ENCODE results near the gene METTL25B. TPM values are rescaled to one million over a fixed set of nuclear protein-coding genes. Genes with fewer than 3 reads are reported as not detected.

METTL25B gene
- total and polyA plus RNA-seq, 2 donors (not counting 1 experiment from before 2014, with no cell fraction given), result 78.3 to 81.1 TPM

DNA sequence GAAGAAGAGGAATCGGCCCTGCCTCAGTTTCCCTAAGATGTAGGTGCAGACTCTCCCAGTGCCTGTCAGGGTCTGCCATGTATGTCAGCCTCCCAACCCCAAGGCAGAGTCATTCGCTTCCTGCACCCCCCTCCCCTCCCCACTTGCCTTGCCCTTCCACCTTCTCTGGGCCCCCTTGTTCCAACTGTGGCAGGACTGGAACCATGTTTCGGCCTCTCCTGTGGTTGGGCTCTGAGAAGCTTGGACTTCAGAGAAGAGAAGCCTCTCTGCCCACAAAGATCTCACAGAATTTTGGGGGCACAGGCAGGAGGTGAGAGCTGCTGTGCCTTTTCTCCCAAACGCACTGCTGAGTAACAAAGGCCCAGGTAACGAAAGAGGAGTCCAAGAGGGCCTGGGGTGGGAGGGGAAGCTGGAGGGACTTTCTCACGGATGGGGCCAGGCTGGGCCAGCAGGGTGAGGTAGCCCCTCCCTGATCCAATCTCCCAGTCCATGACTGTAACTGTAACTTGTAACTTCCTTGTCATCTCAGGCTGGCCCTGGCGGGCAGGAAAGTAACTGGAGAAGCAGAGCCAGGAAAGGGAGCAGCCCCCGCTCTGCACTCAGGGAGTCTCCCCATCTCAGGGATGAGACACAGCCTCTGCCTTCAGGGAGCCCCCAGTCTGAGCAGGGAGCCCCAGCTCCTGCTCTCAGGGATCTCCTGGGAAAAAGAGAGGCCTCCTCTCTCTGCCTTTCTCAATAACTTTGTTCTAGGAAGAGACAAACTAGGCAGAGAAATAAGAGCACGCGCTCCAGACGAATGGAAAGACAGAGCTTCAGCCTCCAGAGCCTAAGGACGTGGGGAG, 34.2 kb upstream of the METTL25B start:
- H3K4me2 ChIP-seq (replicated peaks; ENCODE audit: low read depth, low read length, poor library complexity, severe bottlenecking), result no peak overlapping the region
- no peaks in the 10 kb centered on the region for H3K79me2 ChIP-seq (ENCODE audit: control insufficient read depth, insufficient read depth, low read length)
- no peaks in the 10 kb centered on the region for H3K9me3 Mint-ChIP-seq (ENCODE audit: insufficient read depth)
- peaks cover 16% of the 10 kb centered on the region for H3K4me1 Mint-ChIP-seq
- 90% methylated on average over 11 of the region's 12 CpGs for WGBS (ENCODE audit: insufficient coverage)
- H3K9me3 ChIP-seq (ENCODE audit: control extremely low read depth in 1 of 3, control insufficient read depth in 2 of 3, insufficient read depth in 1 of 3, low read length in 2 of 3), result peaks cover 0 to 3% (median 0%) of the 10 kb centered on the region in 3 donors
- intact Hi-C loops (cut with micrococcal nuclease), result no loop called here
- peaks cover 9 to 19% of the 10 kb centered on the region in 2 donors for H3K4me1 ChIP-seq (ENCODE audit: control insufficient read depth in 2 of 2, insufficient read depth in 2 of 2, low read length in 2 of 2)
- H3K4me3 ChIP-seq (ENCODE audit: control extremely low read depth in 1 of 5, extremely low read depth in 1 of 5, insufficient read depth in 1 of 5, low read depth in 2 of 5, low read length in 4 of 5), result no peak overlapping the region
- H3K9ac ChIP-seq (ENCODE audit: low read length), result no peak overlapping the region
- no peak overlapping the region for H3K27ac ChIP-seq (ENCODE audit: low read length in 2 of 2)
- no peaks in the 10 kb centered on the region for H3K36me3 ChIP-seq (replicated peaks in 1 of 2; ENCODE audit: control extremely low read depth in 1 of 2, control insufficient read depth in 1 of 2, extremely low read depth in 1 of 2, insufficient read depth in 2 of 2, low read length in 1 of 2)
- DNase-seq (no peak), ATAC-seq (ENCODE audit: low read depth) (no peak)
- H3K27me3 ChIP-seq (replicated peaks in 1 of 4; ENCODE audit: control extremely low read depth in 1 of 4, control insufficient read depth in 3 of 4, insufficient read depth in 4 of 4, low read length in 3 of 4), result peaks cover 0 to 70% (median 33%) of the 10 kb centered on the region in 4 experiments
- ChIA-PET POLR2A (no interaction called here), CTCF (interaction anchor here (1.5 kb wide), 1 partner anchor 31 kb away, joined by 3 read pairs; no protein-coding TSS in a partner anchor)
- no peak overlapping the region for H3K4me3 Mint-ChIP-seq
- no peaks in the 10 kb centered on the region for H4K20me1 ChIP-seq (ENCODE audit: control insufficient read depth, insufficient read depth, low read length, poor library complexity, severe bottlenecking)
- TF ChIP-seq, protein P1, sequence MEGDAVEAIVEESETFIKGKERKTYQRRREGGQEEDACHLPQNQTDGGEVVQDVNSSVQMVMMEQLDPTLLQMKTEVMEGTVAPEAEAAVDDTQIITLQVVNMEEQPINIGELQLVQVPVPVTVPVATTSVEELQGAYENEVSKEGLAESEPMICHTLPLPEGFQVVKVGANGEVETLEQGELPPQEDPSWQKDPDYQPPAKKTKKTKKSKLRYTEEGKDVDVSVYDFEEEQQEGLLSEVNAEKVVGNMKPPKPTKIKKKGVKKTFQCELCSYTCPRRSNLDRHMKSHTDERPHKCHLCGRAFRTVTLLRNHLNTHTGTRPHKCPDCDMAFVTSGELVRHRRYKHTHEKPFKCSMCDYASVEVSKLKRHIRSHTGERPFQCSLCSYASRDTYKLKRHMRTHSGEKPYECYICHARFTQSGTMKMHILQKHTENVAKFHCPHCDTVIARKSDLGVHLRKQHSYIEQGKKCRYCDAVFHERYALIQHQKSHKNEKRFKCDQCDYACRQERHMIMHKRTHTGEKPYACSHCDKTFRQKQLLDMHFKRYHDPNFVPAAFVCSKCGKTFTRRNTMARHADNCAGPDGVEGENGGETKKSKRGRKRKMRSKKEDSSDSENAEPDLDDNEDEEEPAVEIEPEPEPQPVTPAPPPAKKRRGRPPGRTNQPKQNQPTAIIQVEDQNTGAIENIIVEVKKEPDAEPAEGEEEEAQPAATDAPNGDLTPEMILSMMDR (IDR thresholded peaks at IDR 0.05), result no peak
- TF ChIP-seq EZH2 (IDR thresholded peaks at IDR 0.05; ENCODE audit: borderline replicate concordance, insufficient read depth, low read depth, low read length, poor library complexity, severe bottlenecking), result no peak
- no peak overlapping the region for H3K27ac Mint-ChIP-seq
- no peak overlapping the region for H2AFZ ChIP-seq (ENCODE audit: insufficient read depth, low read depth, low read length, poor library complexity, severe bottlenecking)
- peaks cover 64% of the 10 kb centered on the region for H3K27me3 Mint-ChIP-seq

DNA sequence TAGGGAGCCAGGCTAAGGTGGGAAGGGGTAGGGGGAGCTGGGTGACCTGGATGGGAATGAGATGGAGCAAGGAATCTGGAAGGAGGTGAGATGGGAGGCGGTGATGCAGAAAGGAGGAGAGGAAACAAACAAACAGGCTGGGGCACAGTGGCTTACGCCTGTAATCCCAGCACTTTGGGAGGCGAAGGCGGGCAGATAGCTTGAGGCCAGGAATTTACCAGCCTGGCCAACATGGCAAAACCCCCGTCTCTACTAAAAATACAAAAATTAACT, 33.6 kb upstream of the METTL25B start:
- POLR2A ChIA-PET, result no interaction called here
- CTCF ChIA-PET, result interaction anchor here (1.5 kb wide), 1 partner anchor 31 kb away, joined by 3 read pairs; no protein-coding TSS in a partner anchor
- H4K20me1 ChIP-seq (ENCODE audit: control insufficient read depth, insufficient read depth, low read length, poor library complexity, severe bottlenecking), result no peaks in the 10 kb centered on the region
- peaks cover 63% of the 10 kb centered on the region for H3K27me3 Mint-ChIP-seq
- H3K27ac ChIP-seq (ENCODE audit: low read length in 2 of 2), result no peak overlapping the region
- no peak overlapping the region for H3K4me2 ChIP-seq (replicated peaks; ENCODE audit: low read depth, low read length, poor library complexity, severe bottlenecking)
- peaks cover 0 to 3% (median 0%) of the 10 kb centered on the region in 3 donors for H3K9me3 ChIP-seq (ENCODE audit: control extremely low read depth in 1 of 3, control insufficient read depth in 2 of 3, insufficient read depth in 1 of 3, low read length in 2 of 3)
- no peak overlapping the region for H3K27ac Mint-ChIP-seq
- peaks cover 14% of the 10 kb centered on the region for H3K4me1 Mint-ChIP-seq
- no peak overlapping the region for H3K4me3 Mint-ChIP-seq
- no peak overlapping the region for H3K9ac ChIP-seq (ENCODE audit: low read length)
- intact Hi-C loops (cut with micrococcal nuclease), result no loop called here
- no peak overlapping the region for H2AFZ ChIP-seq (ENCODE audit: insufficient read depth, low read depth, low read length, poor library complexity, severe bottlenecking)
- DNase-seq (no peak), ATAC-seq (ENCODE audit: low read depth) (no peak)
- no peak for TF ChIP-seq EZH2 (IDR thresholded peaks at IDR 0.05; ENCODE audit: borderline replicate concordance, insufficient read depth, low read depth, low read length, poor library complexity, severe bottlenecking)
- TF ChIP-seq, protein P1 (IDR thresholded peaks at IDR 0.05), result no peak
- peaks cover 0 to 65% (median 30%) of the 10 kb centered on the region in 4 experiments for H3K27me3 ChIP-seq (replicated peaks in 1 of 4; ENCODE audit: control extremely low read depth in 1 of 4, control insufficient read depth in 3 of 4, insufficient read depth in 4 of 4, low read length in 3 of 4)
- H3K9me3 Mint-ChIP-seq (ENCODE audit: insufficient read depth), result no peaks in the 10 kb centered on the region
- H3K4me1 ChIP-seq (ENCODE audit: control insufficient read depth in 2 of 2, insufficient read depth in 2 of 2, low read length in 2 of 2), result peaks cover 4 to 14% of the 10 kb centered on the region in 2 donors
- WGBS (ENCODE audit: insufficient coverage), result 87% methylated on average over 5 of the region's 5 CpGs
- no peak overlapping the region for H3K4me3 ChIP-seq (ENCODE audit: control extremely low read depth in 1 of 5, extremely low read depth in 1 of 5, insufficient read depth in 1 of 5, low read depth in 2 of 5, low read length in 4 of 5)
- H3K79me2 ChIP-seq (ENCODE audit: control insufficient read depth, insufficient read depth, low read length), result no peaks in the 10 kb centered on the region
- no peaks in the 10 kb centered on the region for H3K36me3 ChIP-seq (replicated peaks in 1 of 2; ENCODE audit: control extremely low read depth in 1 of 2, control insufficient read depth in 1 of 2, extremely low read depth in 1 of 2, insufficient read depth in 2 of 2, low read length in 1 of 2)

Data from B cell (primary cell).